B cell (primary cell): ENCODE measurements around the gene TENM4.

Source experiments
- CTCF ChIP-seq: fragments of 200-600 bp; IDR thresholded peaks from one replicate; pipeline ENCODE4 v1.8.0; 2022; ENCODE audit warnings: antibody characterized with exemption, mild to moderate bottlenecking
- EZH2 ChIP-seq: IDR thresholded peaks from 2 replicates; pipeline ENCODE4 v1.6.1; 2012; ENCODE audit warnings: borderline replicate concordance, low read depth, mild to moderate bottlenecking, moderate library complexity, low read length; ENCODE audit not compliant: insufficient read depth, poor library complexity, severe bottlenecking

- TF ChIP-seq CTCF: no peak
- no peak for TF ChIP-seq EZH2
These were observed 44.9 kb upstream of the TENM4 start for GRCh38 chr11:79485694-79486093.
